ENCODE measurements around the gene BET1. TPM values are rescaled to one million over a fixed set of nuclear protein-coding genes. Genes with fewer than 3 reads are reported as not detected.

BET1 gene
- total RNA-seq, 4 donors from 2014 or later = 7.0 to 11.0 (median 9.2) TPM

DNA sequence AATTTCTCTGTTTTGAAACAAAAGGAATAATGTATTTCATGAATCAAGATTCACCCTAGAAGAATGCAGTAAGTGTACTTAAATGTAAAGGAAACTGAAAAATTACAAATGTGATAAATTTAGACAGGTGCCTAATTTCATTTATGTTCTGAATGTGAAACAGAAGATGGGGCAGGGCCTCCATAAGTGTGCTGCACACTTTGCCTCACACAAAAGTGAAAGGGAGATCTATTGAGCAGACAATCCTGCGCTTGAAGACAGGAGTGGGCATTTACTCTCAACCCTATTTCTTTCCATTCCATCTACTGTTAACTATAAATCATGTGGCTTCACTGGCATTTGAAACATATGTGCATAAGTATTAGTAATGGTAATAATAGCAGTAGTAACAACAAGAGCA, 46.4 kb downstream of the BET1 start:
- intact Hi-C loops (cut with DNase I; ENCODE audit: low total_unique reads) = no loop called here
- Histone ChIP-seq H3K9me3 (no peaks in the 10 kb centered on the region), H3K4me1 (no peaks in the 10 kb centered on the region), H3K36me3 (no peaks in the 10 kb centered on the region), H3K4me3 (no peak overlapping the region), H3K27me3 (no peaks in the 10 kb centered on the region), H3K27ac (no peak overlapping the region)
- ATAC-seq (no peak), DNase-seq (no peak)
- in situ Hi-C loops (cut with MboI; ENCODE audit: low sequenced_read_pairs in 4 of 4) = no loop called here
- TF ChIP-seq POLR2A (IDR thresholded peaks at IDR 0.05) = no peak
- TF ChIP-seq, protein P1, sequence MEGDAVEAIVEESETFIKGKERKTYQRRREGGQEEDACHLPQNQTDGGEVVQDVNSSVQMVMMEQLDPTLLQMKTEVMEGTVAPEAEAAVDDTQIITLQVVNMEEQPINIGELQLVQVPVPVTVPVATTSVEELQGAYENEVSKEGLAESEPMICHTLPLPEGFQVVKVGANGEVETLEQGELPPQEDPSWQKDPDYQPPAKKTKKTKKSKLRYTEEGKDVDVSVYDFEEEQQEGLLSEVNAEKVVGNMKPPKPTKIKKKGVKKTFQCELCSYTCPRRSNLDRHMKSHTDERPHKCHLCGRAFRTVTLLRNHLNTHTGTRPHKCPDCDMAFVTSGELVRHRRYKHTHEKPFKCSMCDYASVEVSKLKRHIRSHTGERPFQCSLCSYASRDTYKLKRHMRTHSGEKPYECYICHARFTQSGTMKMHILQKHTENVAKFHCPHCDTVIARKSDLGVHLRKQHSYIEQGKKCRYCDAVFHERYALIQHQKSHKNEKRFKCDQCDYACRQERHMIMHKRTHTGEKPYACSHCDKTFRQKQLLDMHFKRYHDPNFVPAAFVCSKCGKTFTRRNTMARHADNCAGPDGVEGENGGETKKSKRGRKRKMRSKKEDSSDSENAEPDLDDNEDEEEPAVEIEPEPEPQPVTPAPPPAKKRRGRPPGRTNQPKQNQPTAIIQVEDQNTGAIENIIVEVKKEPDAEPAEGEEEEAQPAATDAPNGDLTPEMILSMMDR (IDR thresholded peaks at IDR 0.05 in 4 of 5, conservative IDR thresholded peaks at IDR 0.05 in 1 of 5) = no peak

DNA sequence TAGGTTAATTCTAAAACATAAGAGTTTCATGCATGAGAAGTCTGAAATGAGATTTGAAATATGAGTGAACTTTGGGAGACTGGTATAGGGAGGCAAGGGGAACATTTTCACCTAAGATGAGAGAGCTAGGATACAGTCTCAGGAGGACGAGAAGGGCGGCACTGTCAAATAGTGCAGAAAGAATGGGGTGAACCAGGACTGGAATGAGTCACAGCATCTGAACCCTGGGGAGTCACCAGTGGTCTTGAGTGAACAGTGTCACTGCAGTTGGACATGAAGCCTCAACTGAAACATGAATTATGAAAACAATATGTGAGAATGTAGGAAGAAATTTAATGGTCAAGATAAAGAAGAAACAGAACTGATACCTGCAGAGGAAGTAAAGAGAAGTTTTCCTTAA, 48.9 kb downstream of the BET1 start:
- TF ChIP-seq POLR2A (IDR thresholded peaks at IDR 0.05) = no peak
- TF ChIP-seq, protein P1 (IDR thresholded peaks at IDR 0.05 in 4 of 5, conservative IDR thresholded peaks at IDR 0.05 in 1 of 5) = no peak
- no peak for ATAC-seq

DNA sequence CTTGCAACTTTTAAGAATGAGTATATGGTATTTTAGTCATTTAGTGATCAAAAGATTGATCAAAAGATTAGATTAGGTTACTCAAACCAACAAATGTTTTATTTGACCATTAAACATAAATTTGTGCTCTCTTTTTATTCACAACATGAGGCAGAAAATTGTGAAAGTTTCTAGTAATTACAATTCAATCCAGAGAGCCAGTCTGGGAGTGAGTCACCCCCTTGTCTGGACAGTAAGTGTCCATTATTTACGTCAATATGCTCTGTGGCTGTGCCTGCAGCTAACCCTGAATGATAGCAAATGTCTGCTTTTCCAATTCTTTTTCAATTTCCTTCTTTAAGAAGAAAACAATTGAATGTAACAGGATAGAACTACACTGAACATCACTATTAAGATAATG, 54.7 kb downstream of the BET1 start:
- no peaks in the 10 kb centered on the region for H3K36me3 ChIP-seq
- in situ Hi-C loops (cut with MboI; ENCODE audit: low sequenced_read_pairs in 4 of 4) = no loop called here
- no peak for DNase-seq
- TF ChIP-seq, protein P1 (IDR thresholded peaks at IDR 0.05 in 4 of 5, conservative IDR thresholded peaks at IDR 0.05 in 1 of 5) = no peak
- no peak for TF ChIP-seq POLR2A (IDR thresholded peaks at IDR 0.05)
- no peaks in the 10 kb centered on the region for H3K4me1 ChIP-seq
- H3K27me3 ChIP-seq = no peaks in the 10 kb centered on the region
- no peak overlapping the region for H3K4me3 ChIP-seq
- intact Hi-C loops (cut with DNase I; ENCODE audit: low total_unique reads) = no loop called here
- no peak for ATAC-seq
- H3K9me3 ChIP-seq = no peaks in the 10 kb centered on the region
- H3K27ac ChIP-seq = peak overlapping the region in 1 of 4 donors; percentile 5

More for the DNA sequence above, 48.9 kb downstream of the BET1 start:
- no peaks in the 10 kb centered on the region for H3K9me3 ChIP-seq
- no peak overlapping the region for H3K27ac ChIP-seq
- H3K36me3 ChIP-seq = no peaks in the 10 kb centered on the region
- intact Hi-C loops (cut with DNase I; ENCODE audit: low total_unique reads) (no loop called here), in situ Hi-C loops (cut with MboI; ENCODE audit: low sequenced_read_pairs in 4 of 4) (no loop called here)
- no peaks in the 10 kb centered on the region for H3K27me3 ChIP-seq
- no peaks in the 10 kb centered on the region for H3K4me1 ChIP-seq
- H3K4me3 ChIP-seq = no peak overlapping the region
- no peak for DNase-seq

DNA sequence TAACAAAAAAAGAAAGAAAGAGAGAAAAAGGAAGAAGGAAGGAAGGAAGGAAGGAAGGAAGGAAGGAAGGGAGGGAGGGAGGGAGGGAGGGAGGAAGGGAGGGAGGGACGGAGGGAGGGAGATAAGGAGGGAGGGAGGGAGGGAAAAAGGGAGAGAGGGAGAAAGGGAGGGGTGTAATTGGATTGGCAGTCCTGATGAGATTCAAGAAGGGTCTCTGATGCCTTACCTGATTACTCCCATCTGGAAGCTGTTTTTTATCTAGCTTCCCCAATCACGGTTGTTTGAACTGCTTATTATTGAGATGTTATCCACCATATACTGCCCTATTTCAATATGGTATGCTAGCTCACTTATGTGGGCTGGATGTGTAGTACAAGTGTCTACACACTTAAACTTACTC, 55.3 kb downstream of the BET1 start:
- TF ChIP-seq POLR2A (IDR thresholded peaks at IDR 0.05) = no peak
- TF ChIP-seq, protein P1 (IDR thresholded peaks at IDR 0.05 in 4 of 5, conservative IDR thresholded peaks at IDR 0.05 in 1 of 5) = no peak
- Histone ChIP-seq H3K4me1 (no peaks in the 10 kb centered on the region), H3K4me3 (no peak overlapping the region), H3K27me3 (no peaks in the 10 kb centered on the region), H3K9me3 (no peaks in the 10 kb centered on the region), H3K27ac (no peak overlapping the region), H3K36me3 (no peaks in the 10 kb centered on the region)
- ATAC-seq (no peak), DNase-seq (no peak)
- intact Hi-C loops (cut with DNase I; ENCODE audit: low total_unique reads) = no loop called here
- in situ Hi-C loops (cut with MboI; ENCODE audit: low sequenced_read_pairs in 4 of 4) = no loop called here

DNA sequence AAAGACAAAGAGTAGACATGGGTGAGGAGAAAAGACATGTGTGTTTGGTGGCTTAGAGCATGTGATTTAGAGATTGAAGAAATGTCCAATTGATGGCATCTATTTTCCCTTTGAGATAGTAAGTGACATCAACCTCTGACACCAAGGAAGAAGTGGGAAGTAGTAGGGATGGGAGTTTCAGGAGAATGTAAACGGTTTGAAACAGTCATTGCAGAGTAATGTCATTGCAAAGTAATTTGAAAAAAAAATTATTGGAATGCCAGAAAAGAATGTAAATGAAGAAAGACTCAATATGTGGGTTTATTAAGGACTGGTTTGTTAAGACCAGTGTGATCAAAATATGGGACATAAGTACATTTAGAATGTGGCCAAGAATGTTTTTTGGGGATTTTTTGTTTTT, 56.0 kb downstream of the BET1 start:
- intact Hi-C loops (cut with DNase I; ENCODE audit: low total_unique reads) = no loop called here
- no peak overlapping the region for H3K27ac ChIP-seq

More for the DNA sequence above, 56.0 kb downstream of the BET1 start:
- DNase-seq (no peak), ATAC-seq (no peak)
- no peaks in the 10 kb centered on the region for H3K4me1 ChIP-seq
- H3K36me3 ChIP-seq = no peaks in the 10 kb centered on the region
- no peaks in the 10 kb centered on the region for H3K27me3 ChIP-seq
- no peaks in the 10 kb centered on the region for H3K9me3 ChIP-seq
- in situ Hi-C loops (cut with MboI; ENCODE audit: low sequenced_read_pairs in 4 of 4) = no loop called here
- no peak for TF ChIP-seq POLR2A (IDR thresholded peaks at IDR 0.05)
- TF ChIP-seq, protein P1 (IDR thresholded peaks at IDR 0.05 in 4 of 5, conservative IDR thresholded peaks at IDR 0.05 in 1 of 5) = no peak
- no peak overlapping the region for H3K4me3 ChIP-seq

Measured in gastrocnemius medialis (tissue), 4 donors.